T47D (cell line): ENCODE results near the gene TMEM260.

ENCODE experiments used
- DNase-seq, 2 experiments: peaks; one replicate each; pipeline versions ENCODE4 v3.0.0 to v3.0.0-alpha.2; 2011 to 2012; ENCODE audit warnings: low read depth in 1 of 2, low spot score in 1 of 2
- JUND ChIP-seq: IDR thresholded peaks from 2 replicates; pipeline ENCODE4 v1.6.1; 2012; ENCODE audit warnings: low read depth
- in situ Hi-C: cut with HindIII; loops from 2 replicates; pipeline ENCODE4 v1.10.0; 2016; ENCODE audit warnings: low sequenced_read_pairs, low pct_unique_long_range_greater_than_20kb

Gene TMEM260

DNA sequence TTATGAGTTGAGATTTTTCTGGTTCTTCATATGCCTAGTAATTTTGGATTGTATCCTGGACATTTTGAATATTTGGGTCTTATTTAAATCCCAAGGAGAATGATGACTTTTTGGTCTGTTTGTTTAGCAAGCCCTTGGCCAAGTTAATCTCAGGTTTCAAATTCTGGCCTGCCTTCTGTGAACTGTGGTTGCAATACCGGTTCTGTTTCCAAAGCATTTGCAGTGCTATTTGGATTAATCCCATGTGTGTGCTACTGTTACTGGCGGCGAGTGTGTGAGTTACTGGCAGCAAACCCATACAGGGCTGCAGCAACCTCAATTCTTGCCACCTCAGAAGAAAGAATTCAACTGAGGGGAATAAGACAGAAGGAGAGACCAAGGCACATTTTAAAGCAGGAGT is 51.1 kb downstream of the TMEM260 start:
- TF ChIP-seq JUND, result no peak

DNA sequence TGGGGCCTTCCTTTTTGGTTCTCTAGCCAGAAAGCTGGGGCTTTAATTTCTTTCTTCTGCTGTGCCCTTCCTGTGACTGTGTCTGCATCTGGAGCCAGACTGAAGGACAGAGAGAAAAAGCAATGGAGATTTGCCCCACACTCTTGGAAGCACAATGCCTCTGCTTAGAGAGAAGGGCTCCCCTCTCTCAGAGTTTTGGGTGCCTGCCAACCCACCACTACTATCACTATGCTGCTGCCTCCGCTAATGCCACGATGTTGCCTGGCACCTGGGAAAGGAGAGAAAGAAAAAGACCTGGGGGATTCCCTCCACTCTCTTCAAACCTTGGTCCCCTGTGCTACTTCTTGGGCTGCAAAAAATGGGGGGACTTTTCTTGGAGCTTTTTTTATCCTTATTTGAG is 52.6 kb downstream of the TMEM260 start:
- no peak for TF ChIP-seq JUND
- no peak for DNase-seq
- in situ Hi-C loops, result no loop called here

More for the DNA sequence above, 51.1 kb downstream of the TMEM260 start:
- in situ Hi-C loops, result no loop called here
- DNase-seq, result peak in 1 of 2 experiments; percentile 88

DNA sequence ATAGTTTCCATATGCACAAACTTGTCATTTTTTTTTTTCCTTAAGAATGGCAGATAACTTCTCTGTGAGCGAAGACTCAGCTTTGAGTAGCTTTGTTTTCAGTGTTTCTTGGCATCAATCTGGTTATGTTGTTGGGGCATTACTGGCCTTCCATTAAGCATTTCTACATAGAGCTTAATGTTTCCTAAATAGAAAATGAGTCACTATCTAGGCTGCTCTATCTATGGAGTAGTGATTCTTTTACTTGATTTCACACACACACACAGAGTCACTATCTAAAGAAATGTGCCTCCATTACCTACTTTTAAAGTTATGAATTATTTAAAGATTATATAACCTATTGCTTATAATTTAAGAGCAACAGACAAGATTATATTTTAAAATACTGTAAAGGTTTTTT is 53.9 kb downstream of the TMEM260 start:
- in situ Hi-C loops, result no loop called here
- DNase-seq, result no peak
- no peak for TF ChIP-seq JUND

- no peak for TF ChIP-seq JUND
- in situ Hi-C loops, result no loop called here
- no peak for DNase-seq
These were observed 55.4 kb downstream of the TMEM260 start for GRCh38 chr14:56635041-56635440.

- DNase-seq, result no peak
- TF ChIP-seq JUND, result no peak
- in situ Hi-C loops, result no loop called here
These were observed 67.9 kb downstream of the TMEM260 start for GRCh38 chr14:56647493-56647892.

- no peak for DNase-seq
- in situ Hi-C loops, result no loop called here
These were observed 69.1 kb downstream of the TMEM260 start for GRCh38 chr14:56648508-56649301.

DNA sequence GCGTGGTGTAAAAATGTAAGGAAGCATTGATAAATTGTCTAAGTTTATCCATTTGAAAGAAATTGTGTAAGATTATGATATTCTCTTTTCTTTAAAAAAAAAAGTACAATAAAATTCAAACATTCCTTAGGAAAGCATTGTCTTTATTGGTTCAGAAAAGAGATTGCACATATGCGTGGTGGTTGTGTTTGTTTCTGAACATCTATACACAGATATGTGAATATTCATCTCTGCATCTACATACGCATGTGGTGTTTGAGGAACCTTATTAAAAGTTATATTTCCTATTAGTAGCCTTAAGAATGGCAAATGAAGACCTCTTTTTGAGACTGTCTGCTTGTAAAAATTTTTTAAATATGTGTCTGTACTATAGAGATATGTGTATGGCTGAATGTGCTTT is 69.8 kb downstream of the TMEM260 start:
- in situ Hi-C loops, result no loop called here
- no peak for DNase-seq
- TF ChIP-seq JUND, result no peak

More at GRCh38 chr14:56648508-56649301, 69.1 kb downstream of the TMEM260 start:
- TF ChIP-seq JUND, result no peak

DNA sequence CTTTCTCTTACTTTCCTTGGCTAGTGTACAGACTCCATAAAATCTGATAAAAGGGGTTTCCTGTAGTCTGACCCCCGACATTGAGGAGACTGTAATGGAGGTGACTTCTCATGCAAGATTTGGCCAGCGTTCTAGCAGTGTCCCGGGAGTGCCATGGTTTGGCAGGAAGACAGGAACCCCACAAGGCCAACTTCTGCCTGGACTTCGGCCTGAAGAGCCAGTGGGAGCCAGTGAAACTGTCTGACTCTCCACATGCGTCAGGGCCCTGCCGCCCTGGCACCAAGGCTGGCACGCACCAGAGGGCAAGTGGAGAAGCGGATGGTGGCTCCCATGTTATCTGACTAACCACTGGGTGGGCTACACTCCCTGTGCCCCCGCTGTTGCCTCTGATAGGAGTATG is 70.5 kb downstream of the TMEM260 start:
- DNase-seq, result no peak
- in situ Hi-C loops, result no loop called here
- no peak for TF ChIP-seq JUND

GRCh38 chr14:56650979-56651378 is 71.4 kb downstream of the TMEM260 start:
- in situ Hi-C loops, result no loop called here
- TF ChIP-seq JUND, result no peak
- DNase-seq, result no peak

GRCh38 chr14:56657604-56658003 is 78.0 kb downstream of the TMEM260 start:
- in situ Hi-C loops, result no loop called here
- TF ChIP-seq JUND, result no peak
- no peak for DNase-seq

- no peak for DNase-seq
- in situ Hi-C loops, result no loop called here
These were observed 79.8 kb downstream of the TMEM260 start for GRCh38 chr14:56659378-56659777.

DNA sequence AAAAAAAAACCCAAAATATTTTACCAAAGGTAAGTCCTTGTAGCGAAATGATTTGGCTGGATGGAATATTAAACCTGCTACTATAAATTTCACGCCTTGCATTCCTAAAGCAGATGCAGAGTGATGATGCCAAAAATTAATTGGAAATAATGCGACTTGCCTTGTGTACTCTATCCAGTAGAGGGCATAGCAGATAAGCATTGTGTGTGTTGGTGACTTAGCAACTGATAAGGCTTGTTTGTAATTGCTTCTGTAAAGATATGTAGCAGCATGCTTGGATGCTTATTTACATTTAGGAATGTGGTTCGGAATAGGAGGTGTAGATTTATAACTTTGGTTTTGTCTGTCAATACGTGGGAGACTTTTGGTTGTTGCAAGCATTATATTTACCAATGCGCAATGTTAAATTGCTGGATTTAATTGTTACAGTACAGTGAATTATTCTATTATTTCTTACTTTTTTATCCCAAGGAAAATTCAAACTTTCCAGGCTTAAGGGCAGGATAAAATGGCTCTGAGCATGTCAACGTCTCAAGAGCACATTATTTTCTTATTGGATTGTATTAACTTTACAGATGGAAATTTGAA is 80.5 kb downstream of the TMEM260 start:
- in situ Hi-C loops, result no loop called here
- no peak for TF ChIP-seq JUND
- DNase-seq, result peak; percentile 21 to 39

More at GRCh38 chr14:56659378-56659777, 79.8 kb downstream of the TMEM260 start:
- no peak for TF ChIP-seq JUND

DNA sequence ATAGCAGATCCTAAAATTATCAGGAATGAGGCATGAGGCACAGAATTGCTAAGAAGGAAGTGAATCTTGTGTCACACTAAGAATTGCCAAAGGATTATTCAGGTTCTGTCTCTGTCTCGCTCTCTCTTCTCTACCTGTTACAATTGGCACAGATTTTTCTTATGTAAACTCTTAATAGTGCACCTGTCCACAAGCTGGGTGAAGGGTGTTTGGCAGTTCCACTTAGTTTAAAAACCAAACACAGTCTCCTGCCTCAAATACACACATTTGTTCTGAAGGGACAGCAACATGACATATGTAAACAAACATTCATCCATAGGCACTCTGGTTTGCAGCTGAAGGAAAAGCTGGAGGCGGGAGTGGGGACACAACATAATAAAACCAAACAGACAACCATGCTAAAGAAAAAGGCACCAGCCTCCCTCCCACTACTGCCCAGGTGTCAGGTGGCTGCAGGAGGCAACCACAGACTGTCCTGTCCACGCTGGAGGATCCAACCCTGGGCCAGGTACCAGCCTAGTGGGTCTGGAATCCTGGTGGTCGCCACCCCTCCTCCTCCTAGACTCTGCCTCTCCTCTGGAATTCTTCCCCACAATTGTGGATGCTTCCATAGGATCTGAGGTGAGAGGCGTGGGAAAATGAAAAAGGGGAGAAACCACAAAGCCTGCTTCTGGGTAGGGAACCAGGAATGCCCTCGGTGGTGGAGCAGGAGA is 81.2 kb downstream of the TMEM260 start:
- in situ Hi-C loops, result no loop called here
- DNase-seq, result peak in 1 of 2 experiments; percentile 70
- no peak for TF ChIP-seq JUND
